Adrenal gland (tissue), 5 donors: ENCODE measurements around the gene PMVK.

Source experiments
- CTCF ChIP-seq, 6 experiments: fragments of 450-650 bp in 4 of 6; fragments of 200-600 bp in 2 of 6; sonication (generic) in 1 of 6; IDR thresholded peaks; 1 replicate in 5 of 6; 2 replicates in 1 of 6; pipeline versions ENCODE4 v1.5.1 to v1.8.0; 2016 to 2021; ENCODE audit warnings: antibody characterized with exemption in 6 of 6, mild to moderate bottlenecking in 2 of 6, moderate library complexity in 1 of 6
- POLR2A ChIP-seq, 2 donors: fragments of 450-650 bp; IDR thresholded peaks; one replicate each; pipeline ENCODE4 v1.6.1; 2017; ENCODE audit warnings: antibody characterized with exemption in 2 of 2, mild to moderate bottlenecking in 2 of 2, moderate library complexity in 1 of 2
- donor health status: DM: no; HTN: no; CAD: no.

DNA sequence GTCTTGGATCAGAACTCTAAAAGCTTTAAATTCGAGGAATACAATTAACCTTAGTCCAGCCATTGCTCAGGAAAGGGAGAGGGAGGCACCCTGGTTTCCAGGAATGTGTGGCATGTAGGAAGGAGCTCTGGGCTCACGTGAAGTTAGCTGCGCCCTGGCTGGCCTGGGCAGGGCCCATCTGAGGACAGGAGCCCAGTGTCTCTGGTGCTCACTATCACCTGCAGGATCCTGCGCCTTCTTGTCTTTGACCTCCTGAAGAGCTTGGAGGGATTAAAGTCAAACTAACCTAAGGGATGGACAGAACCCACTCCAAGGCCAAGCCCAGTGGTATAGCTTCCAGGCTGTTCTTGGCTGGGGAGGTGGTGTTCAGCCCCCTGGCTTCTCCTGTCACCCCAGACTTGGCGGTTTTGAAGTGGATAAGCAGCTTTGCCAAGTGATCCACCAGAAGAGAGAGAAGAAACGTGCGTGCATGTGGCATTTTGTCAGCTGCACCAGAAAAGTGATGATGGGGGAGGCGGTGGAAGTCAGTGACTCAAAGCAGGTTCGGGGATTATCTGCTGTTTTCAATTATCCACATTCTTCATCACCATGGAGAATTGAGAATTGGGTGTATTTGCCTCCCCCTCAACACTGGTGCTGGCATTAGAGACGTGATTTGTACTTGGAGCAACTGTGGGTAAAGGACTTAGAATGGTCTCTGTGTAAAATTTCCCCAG is 54.5 kb downstream of the PMVK start:
- TF ChIP-seq CTCF (IDR thresholded peaks at IDR 0.05): no peak
- no peak for TF ChIP-seq POLR2A (IDR thresholded peaks at IDR 0.05)
